GM12801 (cell line): ENCODE results near the gene CERS2.

ENCODE experiments used
- TF ChIP-seq, protein P1 (sequence below): IDR thresholded peaks from one replicate; pipeline ENCODE4 v1.5.1; 2011; ENCODE audit warnings: control low read depth; ENCODE audit not compliant: insufficient read length; ENCODE audit errors: extremely low read depth

Gene CERS2

DNA sequence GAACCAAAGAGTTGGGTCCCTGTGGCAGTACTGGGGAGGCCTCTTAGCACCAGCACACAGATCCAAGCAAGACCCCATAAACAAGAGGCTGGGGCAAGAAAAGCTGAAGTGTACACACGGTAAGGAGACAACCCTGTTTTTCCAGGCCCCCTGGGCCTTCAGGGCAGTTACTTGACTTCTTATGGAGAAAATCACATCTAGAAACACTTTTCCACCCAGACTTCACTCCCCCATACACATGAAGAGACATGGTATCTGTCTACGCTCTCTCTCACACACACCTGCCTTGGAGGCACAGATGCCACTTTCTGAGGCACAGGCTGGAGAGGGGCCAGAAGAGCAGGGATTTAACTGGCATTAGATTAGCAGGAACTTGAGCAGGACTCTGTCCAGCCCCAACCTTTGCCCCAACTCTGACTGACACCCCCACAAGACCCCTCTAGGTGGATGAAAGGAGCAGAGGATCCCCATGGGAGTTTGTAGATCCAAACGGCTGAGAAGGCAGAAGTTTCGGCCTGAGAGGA, 2.2 kb downstream of the CERS2 start:
- TF ChIP-seq, protein P1, sequence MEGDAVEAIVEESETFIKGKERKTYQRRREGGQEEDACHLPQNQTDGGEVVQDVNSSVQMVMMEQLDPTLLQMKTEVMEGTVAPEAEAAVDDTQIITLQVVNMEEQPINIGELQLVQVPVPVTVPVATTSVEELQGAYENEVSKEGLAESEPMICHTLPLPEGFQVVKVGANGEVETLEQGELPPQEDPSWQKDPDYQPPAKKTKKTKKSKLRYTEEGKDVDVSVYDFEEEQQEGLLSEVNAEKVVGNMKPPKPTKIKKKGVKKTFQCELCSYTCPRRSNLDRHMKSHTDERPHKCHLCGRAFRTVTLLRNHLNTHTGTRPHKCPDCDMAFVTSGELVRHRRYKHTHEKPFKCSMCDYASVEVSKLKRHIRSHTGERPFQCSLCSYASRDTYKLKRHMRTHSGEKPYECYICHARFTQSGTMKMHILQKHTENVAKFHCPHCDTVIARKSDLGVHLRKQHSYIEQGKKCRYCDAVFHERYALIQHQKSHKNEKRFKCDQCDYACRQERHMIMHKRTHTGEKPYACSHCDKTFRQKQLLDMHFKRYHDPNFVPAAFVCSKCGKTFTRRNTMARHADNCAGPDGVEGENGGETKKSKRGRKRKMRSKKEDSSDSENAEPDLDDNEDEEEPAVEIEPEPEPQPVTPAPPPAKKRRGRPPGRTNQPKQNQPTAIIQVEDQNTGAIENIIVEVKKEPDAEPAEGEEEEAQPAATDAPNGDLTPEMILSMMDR = no peak

DNA sequence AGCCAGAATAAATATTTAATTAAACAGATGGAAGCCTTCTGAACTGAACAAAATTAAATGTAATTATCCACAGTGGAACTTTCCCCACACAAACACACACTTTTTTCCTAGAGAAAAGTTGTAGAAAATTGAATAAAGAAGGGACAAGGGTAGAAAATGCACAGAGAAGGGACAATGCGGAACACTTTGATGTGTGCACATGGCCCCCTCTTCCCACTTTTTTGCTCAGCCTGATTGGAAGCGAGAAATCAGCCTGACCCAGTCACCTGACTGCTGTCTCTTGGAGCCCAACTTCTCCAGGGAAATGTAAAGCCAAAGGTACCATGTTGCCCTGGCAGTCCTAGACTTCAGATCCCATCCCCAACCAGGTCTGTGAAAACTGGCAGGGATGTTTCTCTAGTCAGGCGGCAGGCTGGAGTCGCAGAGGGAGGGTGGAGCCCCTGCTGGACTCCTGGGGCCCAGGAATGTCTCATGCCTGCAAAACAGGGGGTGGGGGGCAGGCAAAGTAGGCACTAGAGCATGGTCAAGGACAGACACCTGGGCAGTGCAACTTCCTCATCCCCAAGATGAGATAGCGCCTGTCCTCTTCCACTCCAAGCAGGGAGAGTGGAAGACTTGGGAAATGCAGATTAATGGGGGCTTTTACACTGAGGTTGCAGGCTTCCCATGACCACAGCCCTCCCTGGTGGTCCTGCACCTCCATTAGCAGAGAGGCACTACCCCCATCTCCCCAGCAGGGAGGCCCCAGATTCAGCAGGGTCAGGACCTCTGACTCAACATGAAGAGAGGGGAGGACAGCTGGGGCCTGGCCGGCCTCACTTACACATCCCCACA, 2.8 kb downstream of the CERS2 start:
- TF ChIP-seq, protein P1 = no peak

DNA sequence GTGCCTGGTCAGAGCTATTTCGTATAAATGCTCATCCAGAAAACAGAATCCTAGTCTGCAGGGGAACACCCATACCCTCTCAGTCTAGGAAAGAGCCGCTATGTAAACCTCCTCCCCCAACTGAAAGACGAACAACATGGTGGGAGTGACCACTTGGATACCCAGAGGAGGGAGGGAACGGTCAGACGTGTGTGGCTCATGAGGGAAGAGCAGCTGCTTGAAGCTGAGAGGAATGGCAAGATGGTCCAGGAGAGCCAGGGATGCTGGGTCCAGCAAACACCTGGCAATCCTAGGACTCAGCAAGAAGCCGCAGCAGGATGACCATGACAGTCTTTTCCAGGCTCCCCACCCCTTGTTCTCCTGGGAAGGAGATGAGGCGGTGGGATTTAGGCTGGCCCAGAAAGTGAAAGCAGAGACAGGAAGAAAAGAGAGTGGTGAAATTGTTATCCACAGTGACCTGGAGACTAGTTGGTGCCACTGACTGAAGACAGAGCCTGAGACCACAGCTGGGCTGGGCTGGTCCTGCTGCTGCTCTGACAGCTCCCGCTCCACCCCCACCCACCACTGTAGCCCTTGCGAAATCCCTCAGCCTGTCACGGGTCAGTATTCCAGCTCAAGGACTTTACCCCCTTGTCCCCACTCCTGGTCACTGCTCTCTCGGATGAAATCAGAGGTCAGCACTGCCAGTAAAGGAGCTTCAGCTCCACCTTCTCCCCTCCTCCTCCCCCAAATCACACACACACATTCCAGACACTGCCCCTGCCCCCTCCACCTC, 3.6 kb downstream of the CERS2 start:
- TF ChIP-seq, protein P1 = no peak

DNA sequence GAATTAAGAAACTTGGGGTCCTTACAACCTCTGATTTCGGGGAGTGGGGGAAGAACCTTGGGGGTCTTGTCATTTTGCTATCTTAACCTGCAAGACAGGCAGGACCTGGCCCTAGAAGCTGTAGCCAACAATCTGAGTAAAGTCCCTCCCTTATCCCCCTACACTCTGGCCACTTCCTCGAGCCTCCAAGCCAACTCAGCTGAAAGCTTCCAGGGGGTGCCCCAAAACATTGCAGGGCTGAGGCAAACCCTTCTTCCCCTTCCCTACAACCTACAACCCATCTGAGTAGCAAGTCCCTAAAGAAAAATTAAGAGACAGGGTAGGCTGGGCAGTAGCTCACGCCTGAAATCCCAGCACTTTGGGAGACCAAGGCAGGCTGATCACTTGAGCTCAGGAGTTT, 5.0 kb downstream of the CERS2 start:
- TF ChIP-seq, protein P1 = no peak

DNA sequence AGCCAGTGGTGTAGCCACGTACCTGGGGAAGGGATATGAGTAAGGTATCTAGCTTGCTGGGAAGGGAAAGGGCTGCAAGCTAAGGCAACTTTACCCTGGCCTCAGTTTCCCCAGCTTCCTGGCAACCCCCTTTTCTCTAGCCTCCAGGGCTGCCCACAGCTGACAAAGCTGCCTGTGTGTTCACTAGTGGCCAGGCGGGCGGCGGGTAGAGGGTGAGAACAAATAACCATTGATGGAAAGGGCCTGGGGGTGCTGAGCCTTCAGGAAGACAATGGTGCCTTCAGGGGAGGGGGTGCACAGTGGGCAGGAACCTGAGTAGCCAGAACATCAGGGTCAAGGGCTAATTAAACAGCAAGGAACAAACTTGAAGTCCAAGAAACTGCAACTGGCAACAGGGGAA, 6.1 kb downstream of the CERS2 start:
- TF ChIP-seq, protein P1 = no peak

DNA sequence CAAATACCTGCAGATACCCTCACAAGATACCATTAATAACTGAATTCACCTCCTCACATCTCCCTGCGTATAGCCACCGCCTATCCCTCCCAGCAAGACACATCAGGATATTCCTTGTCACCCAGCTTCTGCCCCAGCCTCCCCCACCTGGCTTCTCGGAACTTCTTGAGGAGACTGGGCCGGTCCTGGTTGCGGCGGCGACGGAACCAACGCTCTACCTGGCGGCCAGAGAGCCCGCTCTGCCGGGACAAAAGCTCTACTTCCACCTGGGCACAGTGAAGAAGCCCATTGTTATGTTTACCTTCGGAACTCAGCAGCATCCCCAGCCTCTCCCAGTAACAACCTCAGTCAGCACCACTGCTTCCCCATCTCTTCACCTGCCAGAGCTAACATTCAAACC, 6.7 kb downstream of the CERS2 start:
- TF ChIP-seq, protein P1 = no peak

DNA sequence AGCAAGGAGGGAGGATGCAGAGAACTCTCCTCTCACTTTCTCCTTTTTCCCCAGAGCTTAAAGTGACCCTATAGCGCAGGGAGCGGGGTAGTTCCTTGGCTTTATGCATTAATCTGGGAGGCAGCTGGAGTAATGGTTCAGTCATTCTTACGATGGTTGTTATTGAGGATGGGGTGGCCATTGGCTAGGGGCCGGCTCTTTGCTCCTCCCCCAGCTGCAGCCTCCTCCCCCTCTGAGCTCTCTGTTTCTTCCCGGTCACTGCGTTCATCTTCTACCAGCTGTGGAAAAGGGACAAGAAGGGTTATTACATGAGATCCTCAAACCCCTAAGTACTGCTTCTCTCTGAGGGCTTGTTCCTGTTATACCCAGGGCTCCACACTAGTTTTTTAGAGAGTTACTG, 8.6 kb downstream of the CERS2 start:
- TF ChIP-seq, protein P1 = no peak
